Measurements from ENCODE around the gene KPNA6. TPM values are rescaled to one million over a fixed set of nuclear protein-coding genes. Genes with fewer than 3 reads are reported as not detected.
A peak's percentile ranks its signal among the peaks of the same experiment; 100 is the strongest.
"Not testable (repeated sequence)": the region's sequence is repeated elsewhere in the genome, so short reads cannot be mapped to it uniquely, and the experiment has no call there.

Gene KPNA6
- total and polyA plus RNA-seq, 9 of the 15 experiments (the other 6 are each of a cell fraction or from before 2014, with no cell fraction given) = 20.1 to 54.6 (median 32.2) TPM

DNA sequence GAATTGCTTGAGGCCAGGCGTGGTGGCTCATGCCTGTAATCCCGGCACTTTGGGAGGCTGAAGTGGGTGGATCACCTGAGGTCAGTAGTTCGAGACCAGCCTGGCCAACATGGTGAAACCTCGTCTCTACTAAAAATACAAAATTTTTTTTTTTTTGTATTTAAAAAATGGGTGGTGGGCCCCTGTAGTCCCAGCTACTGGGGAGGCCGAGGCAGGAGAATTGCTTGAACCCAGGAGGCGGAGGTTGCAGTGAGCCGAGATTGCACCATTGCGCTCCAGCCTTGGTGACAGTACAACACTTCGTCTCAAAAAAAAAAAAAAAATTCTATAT is 26.1 kb downstream of the KPNA6 start:
- Histone ChIP-seq H3K4me1 (replicated peaks in 1 of 2; ENCODE audit: control insufficient read depth in 2 of 2, insufficient read depth in 2 of 2, low read length in 2 of 2) (peaks cover 28 to 31% of the 10 kb centered on the region in 2 experiments), H3K27ac (ENCODE audit: extremely low read depth, low read depth, low read length) (peak overlapping the region; percentile 82; the same call in 2 of the 3 replicates), H3K36me3 (ENCODE audit: control insufficient read depth, insufficient read depth, low read length) (peaks cover 24% of the 10 kb centered on the region; the same call in 1 of the 3 replicates), H3K4me2 (ENCODE audit: insufficient read depth, low read length) (peak overlapping the region; percentile 32; the same call in 1 of the 2 replicates), H3K79me2 (ENCODE audit: control insufficient read depth, insufficient read depth, low read length) (peaks cover 90% of the 10 kb centered on the region)
- H3K27me3 ChIP-seq (ENCODE audit: control insufficient read depth in 2 of 2, insufficient read depth in 2 of 2, low read length in 2 of 2); DNase-seq (ENCODE audit: extremely low read depth in 1 of 4, low spot score in 3 of 4); BruUV-seq (replicated peaks); in situ Hi-C loops (cut with MboI); H2AFZ ChIP-seq (ENCODE audit: low read depth, low read length); H3K9me3 ChIP-seq (replicated peaks; ENCODE audit: control insufficient read depth, insufficient read depth, low read depth, low read length); H4K20me1 ChIP-seq (replicated peaks; ENCODE audit: control insufficient read depth, insufficient read depth, low read length); ATAC-seq; intact Hi-C loops (cut with micrococcal nuclease); FAIRE-seq; H3K4me3 ChIP-seq; H3K9ac ChIP-seq (ENCODE audit: insufficient read depth in 1 of 2, low read depth in 2 of 2, low read length in 2 of 2); H3K9me1 ChIP-seq (ENCODE audit: control insufficient read depth, insufficient read depth, low read length); TF ChIP-seq NR4A1 (CRISPR knock-in tag; IDR thresholded peaks at IDR 0.05): not testable (repeated sequence)
- peak; percentile 20; the same call in 1 of the 2 replicates for TF ChIP-seq BCOR (IDR thresholded peaks at IDR 0.05)
- TF ChIP-seq NR4A1 (tag; IDR thresholded peaks at IDR 0.05) = 0 out of 2 replicates have a peak, but pooled peaks have one; percentile 7
- peak; percentile 69 for TF ChIP-seq POLR2H (tag; IDR thresholded peaks at IDR 0.05; ENCODE audit: low read depth)
- TF ChIP-seq THRAP3 (IDR thresholded peaks at IDR 0.05; ENCODE audit: borderline replicate concordance) = peak; percentile 3; the same call in 1 of the 2 replicates
- 0 out of 2 replicates have a peak, but pooled peaks have one; percentile 32 for TF ChIP-seq ZNF274 (IDR thresholded peaks at IDR 0.05; ENCODE audit: borderline replicate concordance, low read depth, low read length)
- TF ChIP-seq RB1 (IDR thresholded peaks at IDR 0.05; ENCODE audit: low read depth) = 0 out of 2 replicates have a peak, but pooled peaks have one; percentile 32
- peak; percentile 20; the same call in 1 of the 2 replicates for TF ChIP-seq CBX1 (IDR thresholded peaks at IDR 0.05; ENCODE audit: low read depth)
- TF ChIP-seq CHD4 (IDR thresholded peaks at IDR 0.05; ENCODE audit: insufficient read depth, insufficient replicate concordance, low read depth, low read length, poor library complexity, severe bottlenecking) = peak; percentile 53
- TF ChIP-seq CHD1 (IDR thresholded peaks at IDR 0.05; ENCODE audit: low read length) = peak; percentile 39
- TF ChIP-seq DNMT1 (IDR thresholded peaks at IDR 0.05) = 0 out of 2 replicates have a peak, but pooled peaks have one; percentile 62
- peak; percentile 91 for TF ChIP-seq ADNP (tag; IDR thresholded peaks at IDR 0.05)
- 0 out of 2 replicates have a peak, but pooled peaks have one; percentile 19 for TF ChIP-seq POLR2A (conservative IDR thresholded peaks at IDR 0.05)
- TF ChIP-seq ZFP91 (CRISPR knock-in tag; IDR thresholded peaks at IDR 0.05) = 0 out of 2 replicates have a peak, but pooled peaks have one; percentile 20
- TF ChIP-seq, protein P1, sequence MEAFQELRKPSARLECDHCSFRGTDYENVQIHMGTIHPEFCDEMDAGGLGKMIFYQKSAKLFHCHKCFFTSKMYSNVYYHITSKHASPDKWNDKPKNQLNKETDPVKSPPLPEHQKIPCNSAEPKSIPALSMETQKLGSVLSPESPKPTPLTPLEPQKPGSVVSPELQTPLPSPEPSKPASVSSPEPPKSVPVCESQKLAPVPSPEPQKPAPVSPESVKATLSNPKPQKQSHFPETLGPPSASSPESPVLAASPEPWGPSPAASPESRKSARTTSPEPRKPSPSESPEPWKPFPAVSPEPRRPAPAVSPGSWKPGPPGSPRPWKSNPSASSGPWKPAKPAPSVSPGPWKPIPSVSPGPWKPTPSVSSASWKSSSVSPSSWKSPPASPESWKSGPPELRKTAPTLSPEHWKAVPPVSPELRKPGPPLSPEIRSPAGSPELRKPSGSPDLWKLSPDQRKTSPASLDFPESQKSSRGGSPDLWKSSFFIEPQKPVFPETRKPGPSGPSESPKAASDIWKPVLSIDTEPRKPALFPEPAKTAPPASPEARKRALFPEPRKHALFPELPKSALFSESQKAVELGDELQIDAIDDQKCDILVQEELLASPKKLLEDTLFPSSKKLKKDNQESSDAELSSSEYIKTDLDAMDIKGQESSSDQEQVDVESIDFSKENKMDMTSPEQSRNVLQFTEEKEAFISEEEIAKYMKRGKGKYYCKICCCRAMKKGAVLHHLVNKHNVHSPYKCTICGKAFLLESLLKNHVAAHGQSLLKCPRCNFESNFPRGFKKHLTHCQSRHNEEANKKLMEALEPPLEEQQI (IDR thresholded peaks at IDR 0.05) = 0 out of 2 replicates have a peak, but pooled peaks have one; percentile 39
- 51% methylated on average over 9 of the region's 9 CpGs for WGBS (ENCODE audit: insufficient coverage, low coverage, missing lambda C conversion rate)
- POLR2A ChIA-PET = interaction anchor here (0.8 to 1.3 kb wide), 5 partner anchors 8 to 1762 kb away, joined by 3 to 6 read pairs (median 3); partner anchors contain the start of gene KPNA6
- CTCF ChIA-PET (ENCODE audit: low intra/inter-chr PET ratio) = interaction anchor here (0.7 to 1.0 kb wide), 2 partner anchors 61 to 196 kb away, joined by 4 read pairs; partner anchors contain the start of gene TMEM39B
